Bone marrow (tissue), 2 donors: Measurements from ENCODE around the gene GID4.

Source experiments
- DNase-seq, 2 donors: peaks; one replicate each; lab custom pipeline; 2025; lab: John Stamatoyannopoulos, UW

GID4 gene

DNA sequence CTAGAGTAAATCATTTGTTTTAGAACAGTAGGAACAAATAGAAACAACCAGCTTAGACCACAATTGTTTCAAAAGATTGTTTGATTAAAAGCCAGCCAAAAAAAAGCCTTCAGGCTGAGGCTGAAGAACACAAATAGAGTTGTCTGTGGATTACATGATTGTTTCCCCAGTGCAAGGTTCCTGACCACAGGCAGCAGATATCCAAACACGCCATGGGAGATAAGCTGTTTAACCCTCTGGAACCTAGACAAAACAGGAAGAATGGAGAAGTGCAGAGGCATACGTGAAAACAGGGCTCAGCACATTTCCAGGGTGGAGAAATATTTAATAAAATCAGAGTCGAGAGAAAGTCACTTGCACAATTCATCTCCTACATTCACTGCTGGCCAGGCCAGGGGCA is 21.2 kb upstream of the GID4 start:
- no peak for DNase-seq

GRCh38 chr17:18018411-18018921 is 20.7 kb upstream of the GID4 start:
- DNase-seq = no peak

GRCh38 chr17:18019838-18020154 is 19.4 kb upstream of the GID4 start:
- DNase-seq = no peak

- DNase-seq = no peak
Measured at GRCh38 chr17:18020971-18021370, 18.2 kb upstream of the GID4 start.

DNA sequence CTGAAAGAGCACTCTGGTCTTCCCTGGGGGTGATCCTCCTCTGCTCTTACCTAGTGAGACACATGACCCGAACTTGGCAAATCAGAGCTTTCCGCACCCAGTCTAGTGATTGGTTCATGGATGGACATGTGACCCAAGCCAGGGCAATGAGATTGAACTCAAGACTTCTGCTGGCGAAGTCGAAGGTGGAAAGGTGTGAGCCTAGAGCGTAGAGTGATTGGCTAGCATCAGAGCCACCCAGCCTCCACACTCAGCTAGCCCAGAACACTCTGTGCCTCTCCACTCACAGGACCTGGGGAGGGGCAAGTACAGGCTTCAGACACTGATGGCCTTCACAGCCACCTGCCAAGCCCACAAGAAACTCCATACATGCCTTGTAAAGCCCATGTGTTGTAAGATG is 17.8 kb upstream of the GID4 start:
- DNase-seq = no peak

GRCh38 chr17:18025241-18025944 is 13.8 kb upstream of the GID4 start:
- no peak for DNase-seq

DNA sequence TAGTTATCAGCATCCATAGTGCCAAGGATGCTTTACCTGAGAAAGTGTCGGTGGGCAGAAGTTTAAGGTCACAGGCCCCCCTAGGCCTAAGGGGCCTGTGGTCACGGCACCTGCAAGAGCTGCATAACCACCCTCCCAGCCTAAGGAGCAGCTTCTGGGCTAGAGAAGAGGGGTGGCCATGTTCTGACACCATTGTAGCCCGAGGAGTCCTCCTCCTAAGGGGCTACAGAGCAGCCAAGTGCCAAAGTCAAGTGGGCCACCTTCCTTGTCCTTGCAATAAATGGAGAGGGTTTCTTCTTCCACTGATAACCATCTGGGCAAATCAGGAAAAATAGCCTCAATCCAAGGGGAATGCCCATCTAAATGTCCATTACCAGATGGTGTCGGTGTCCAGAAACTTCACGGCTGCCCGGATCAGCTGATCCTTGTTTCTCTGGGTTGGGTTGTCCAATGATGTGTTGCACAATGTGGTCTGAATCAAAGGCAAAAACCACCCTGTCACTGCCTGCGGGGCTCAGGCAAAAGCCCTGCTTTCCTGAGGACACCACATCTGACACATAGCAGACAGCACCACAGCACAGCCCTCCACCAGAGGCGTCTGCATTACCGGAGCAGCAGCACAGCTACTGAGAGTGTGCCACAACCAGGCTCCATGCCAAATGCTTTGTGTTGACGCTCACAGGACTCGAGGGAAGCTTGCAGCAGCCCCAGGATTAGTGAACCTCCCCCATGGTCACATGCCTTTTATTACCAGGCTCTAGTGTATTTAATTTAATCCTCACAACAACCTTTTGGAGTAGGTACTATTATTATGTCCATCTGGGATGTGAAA is 13.0 kb upstream of the GID4 start:
- peak in 1 of 2 donors; percentile 27 for DNase-seq

GRCh38 chr17:18027280-18027679 is 11.9 kb upstream of the GID4 start:
- DNase-seq = no peak

DNA sequence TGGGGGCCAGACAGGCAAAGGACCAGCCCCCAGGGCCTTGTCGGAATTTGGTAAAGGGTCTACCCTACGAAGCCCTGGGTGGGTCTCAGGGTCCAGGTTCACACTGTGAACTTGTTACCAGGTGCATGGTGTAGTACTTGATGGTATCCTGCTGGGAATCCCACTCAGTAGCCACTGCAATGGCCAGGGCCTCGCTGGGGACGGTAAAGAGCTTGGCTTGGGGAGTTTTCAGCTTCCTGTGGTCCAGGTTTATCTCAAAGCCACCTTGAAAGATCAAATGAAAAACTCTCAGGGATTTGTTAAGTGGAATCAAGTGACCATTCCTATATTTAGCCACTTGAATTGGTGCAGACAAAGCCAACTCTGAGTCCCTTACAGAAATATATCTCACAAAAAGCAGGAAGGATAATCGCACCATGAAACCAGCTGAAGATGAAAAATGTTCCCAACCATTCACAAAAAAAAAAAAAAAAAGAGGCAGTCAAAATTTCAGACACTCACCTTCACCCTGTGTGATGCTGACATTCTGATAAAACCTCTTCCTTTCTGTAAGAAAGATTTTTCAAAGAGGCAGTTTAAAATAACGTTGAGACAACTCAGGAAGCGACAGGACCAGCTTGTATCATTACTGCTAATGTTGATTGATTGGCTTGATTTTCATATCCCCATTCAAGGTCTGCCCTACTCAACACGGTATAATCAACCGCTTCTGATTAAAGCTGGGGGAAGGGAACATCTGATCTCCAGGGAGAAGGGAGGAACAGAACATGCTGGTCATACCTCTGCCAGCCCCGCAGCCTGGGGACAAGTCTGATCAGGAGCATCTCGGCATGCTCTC is 10.9 kb upstream of the GID4 start:
- no peak for DNase-seq

DNA sequence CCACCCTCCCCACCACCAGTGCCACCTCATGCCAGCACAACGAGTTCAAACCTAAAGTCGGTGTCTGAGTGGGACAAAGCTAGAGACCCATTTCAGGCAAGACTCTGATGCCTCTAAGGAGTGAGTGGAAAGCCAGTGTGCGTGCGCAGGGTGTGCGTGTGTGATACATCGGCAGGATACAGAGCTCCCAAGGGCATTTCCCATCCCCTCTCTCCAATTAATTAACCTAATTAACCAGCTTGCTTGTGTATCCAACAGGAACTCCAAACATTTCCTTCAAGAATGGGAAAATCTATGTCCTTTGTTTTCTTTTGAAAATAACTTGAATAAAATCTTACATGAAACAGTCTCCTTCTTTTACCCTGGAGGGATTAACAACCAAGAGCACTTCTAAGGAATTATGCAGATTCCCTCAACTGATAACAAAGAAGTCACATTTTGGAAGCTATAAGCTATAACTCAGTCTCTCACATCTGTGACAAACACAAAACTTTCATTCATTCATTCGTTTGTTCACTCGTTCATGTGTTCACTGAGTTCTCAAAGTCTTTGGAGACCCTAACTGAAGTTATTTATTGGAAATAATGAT is 10.2 kb upstream of the GID4 start:
- no peak for DNase-seq

DNA sequence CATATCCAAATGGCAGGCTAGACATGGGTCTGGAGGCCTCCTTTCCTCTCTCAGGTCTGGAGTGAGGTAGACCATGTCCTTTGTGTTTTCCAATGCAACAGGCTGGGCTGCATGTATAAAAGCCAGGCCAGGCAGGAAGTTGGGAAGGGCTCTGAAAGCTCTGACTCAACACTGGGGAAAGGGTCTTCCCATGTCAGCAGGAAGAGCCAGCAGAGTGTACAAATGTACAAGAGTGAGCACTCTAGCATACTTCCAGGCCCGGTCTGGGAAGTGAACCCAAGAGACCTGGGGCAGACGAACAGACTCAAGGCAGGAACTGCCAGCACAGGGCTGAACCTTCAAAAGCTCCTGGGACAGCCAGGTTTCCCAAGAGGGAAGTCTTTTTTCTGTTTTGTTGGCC is 7.3 kb upstream of the GID4 start:
- DNase-seq = no peak

GRCh38 chr17:18033442-18034099 is 5.6 kb upstream of the GID4 start:
- peak in 1 of 2 donors; percentile 84 for DNase-seq

GRCh38 chr17:18035704-18036103 is 3.5 kb upstream of the GID4 start:
- DNase-seq = no peak

DNA sequence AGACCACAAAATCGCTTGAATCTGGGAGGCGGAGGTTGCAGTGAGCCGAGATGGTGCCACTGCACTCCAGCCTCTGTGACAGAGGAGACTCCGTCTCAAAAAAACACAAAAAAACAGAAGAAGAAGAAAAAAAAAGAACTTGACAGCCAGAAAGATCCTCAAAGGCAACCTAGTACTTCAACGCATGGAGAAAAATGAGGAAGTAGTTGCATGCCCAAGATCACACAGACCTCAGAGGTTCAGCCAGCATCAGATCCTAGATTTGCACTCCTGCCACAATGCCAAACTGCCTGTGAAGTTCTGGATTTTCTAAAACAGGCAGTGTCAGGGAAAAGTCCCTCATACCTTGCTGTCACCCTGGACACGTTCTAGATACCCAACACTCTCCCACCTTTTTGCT is 1.7 kb upstream of the GID4 start:
- DNase-seq = peak in 1 of 2 donors; percentile 83

- peak in 1 of 2 donors; percentile 62 for DNase-seq
Measured at GRCh38 chr17:18038149-18038850, 908 bp upstream of the GID4 start.

DNA sequence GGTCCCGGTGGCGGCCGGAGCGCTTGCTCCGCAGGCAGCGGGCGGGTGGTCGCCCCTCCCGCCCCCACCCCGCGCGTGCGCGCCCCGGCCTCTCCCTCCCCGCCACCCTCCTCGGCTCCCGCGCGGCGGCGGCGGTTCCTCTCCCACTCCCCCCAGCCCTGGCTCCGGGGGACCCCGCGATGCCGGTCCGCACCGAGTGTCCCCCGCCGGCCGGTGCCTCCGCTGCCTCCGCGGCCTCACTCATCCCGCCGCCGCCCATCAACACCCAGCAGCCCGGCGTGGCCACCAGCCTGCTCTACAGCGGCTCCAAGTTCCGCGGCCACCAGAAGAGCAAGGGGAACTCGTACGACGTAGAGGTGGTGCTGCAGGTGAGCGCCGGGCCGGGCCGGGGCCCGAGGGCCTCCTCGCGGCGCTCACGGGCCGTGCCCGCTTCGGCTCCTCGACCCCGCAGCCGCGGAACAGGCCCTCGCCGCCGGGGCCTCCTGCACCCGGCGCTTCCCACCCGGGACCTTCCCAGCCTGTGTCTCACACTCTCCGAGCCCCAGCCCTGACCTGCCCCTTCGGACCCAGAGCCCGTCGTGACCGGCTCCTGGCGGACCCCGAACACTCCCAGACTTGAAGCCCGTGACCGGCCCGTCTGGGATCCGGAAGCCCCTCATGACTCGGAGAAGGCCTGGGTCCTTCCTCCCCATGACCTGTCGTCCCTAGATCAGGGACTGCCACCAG is 490 bp downstream of the GID4 start:
- no peak for DNase-seq

GRCh38 chr17:18040261-18040858 is 1.2 kb downstream of the GID4 start:
- no peak for DNase-seq

- no peak for DNase-seq
Measured at GRCh38 chr17:18041776-18042175, 2.6 kb downstream of the GID4 start.

- DNase-seq = no peak
Measured at GRCh38 chr17:18042983-18043382, 3.8 kb downstream of the GID4 start.

- no peak for DNase-seq
Measured at GRCh38 chr17:18043491-18043890, 4.3 kb downstream of the GID4 start.
